ENCODE results near the gene MUSTN1. TPM values are rescaled to one million over a fixed set of nuclear protein-coding genes. Genes with fewer than 3 reads are reported as not detected.
A peak's percentile ranks its signal among the peaks of the same experiment; 100 is the strongest.

Gene MUSTN1
- polyA plus RNA-seq, 2 donors: 7.0 to 13.1 TPM

GRCh38 chr3:52846432-52846965 lies 11.7 kb upstream of the MUSTN1 start:
- WGBS, 2 donors: 74 to 75% methylated on average over 15 of the region's 15 CpGs
- Histone ChIP-seq H3K4me1 (ENCODE audit: control insufficient read depth in 2 of 2, insufficient read depth in 2 of 2, low read length in 1 of 2) (peaks cover 3 to 4% of the 10 kb centered on the region in 2 donors), H3K27me3 (ENCODE audit: control insufficient read depth in 1 of 2, insufficient read depth in 2 of 2, low read length in 2 of 2) (no peaks in the 10 kb centered on the region), H3K27ac (ENCODE audit: low read depth in 2 of 2, low read length in 1 of 2) (peak overlapping the region in 1 of 2 donors; percentile 64), H3K9me3 (ENCODE audit: control insufficient read depth in 2 of 2, insufficient read depth in 1 of 2, low read depth in 1 of 2, low read length in 1 of 2) (no peaks in the 10 kb centered on the region), H3K4me3 (ENCODE audit: low read depth in 1 of 2, low read length in 2 of 2) (no peak overlapping the region), H3K36me3 (ENCODE audit: control insufficient read depth in 2 of 2, insufficient read depth in 2 of 2, low read length in 1 of 2) (peaks cover 13 to 27% of the 10 kb centered on the region in 2 donors)

- peaks cover 10 to 26% of the 10 kb centered on the region in 2 donors for H3K36me3 ChIP-seq (ENCODE audit: control insufficient read depth in 2 of 2, insufficient read depth in 2 of 2, low read length in 1 of 2)
- H3K27ac ChIP-seq (ENCODE audit: low read depth in 2 of 2, low read length in 1 of 2): peak overlapping the region; percentile 64 to 80
- no peaks in the 10 kb centered on the region for H3K9me3 ChIP-seq (ENCODE audit: control insufficient read depth in 2 of 2, insufficient read depth in 1 of 2, low read depth in 1 of 2, low read length in 1 of 2)
- H3K27me3 ChIP-seq (ENCODE audit: control insufficient read depth in 1 of 2, insufficient read depth in 2 of 2, low read length in 2 of 2): no peaks in the 10 kb centered on the region
- H3K4me1 ChIP-seq (ENCODE audit: control insufficient read depth in 2 of 2, insufficient read depth in 2 of 2, low read length in 1 of 2): peaks cover 3 to 4% of the 10 kb centered on the region in 2 donors
- 72% methylated on average over 7 of the region's 7 CpGs for WGBS, 2 donors
- H3K4me3 ChIP-seq (ENCODE audit: low read depth in 1 of 2, low read length in 2 of 2): no peak overlapping the region
Observed at GRCh38 chr3:52845691-52846431, 11.0 kb upstream of the MUSTN1 start.

GRCh38 chr3:52845157-52845556 lies 10.3 kb upstream of the MUSTN1 start:
- peaks cover 12 to 27% of the 10 kb centered on the region in 2 donors for H3K36me3 ChIP-seq (ENCODE audit: control insufficient read depth in 2 of 2, insufficient read depth in 2 of 2, low read length in 1 of 2)
- no peaks in the 10 kb centered on the region for H3K27me3 ChIP-seq (ENCODE audit: control insufficient read depth in 1 of 2, insufficient read depth in 2 of 2, low read length in 2 of 2)
- H3K9me3 ChIP-seq (ENCODE audit: control insufficient read depth in 2 of 2, insufficient read depth in 1 of 2, low read depth in 1 of 2, low read length in 1 of 2): no peaks in the 10 kb centered on the region
- no peak overlapping the region for H3K4me3 ChIP-seq (ENCODE audit: low read depth in 1 of 2, low read length in 2 of 2)
- 45 to 48% methylated on average over 6 of the region's 6 CpGs for WGBS, 2 donors
- peak overlapping the region; percentile 64 to 80 for H3K27ac ChIP-seq (ENCODE audit: low read depth in 2 of 2, low read length in 1 of 2)
- peaks cover 3 to 4% of the 10 kb centered on the region in 2 donors for H3K4me1 ChIP-seq (ENCODE audit: control insufficient read depth in 2 of 2, insufficient read depth in 2 of 2, low read length in 1 of 2)

GRCh38 chr3:52844290-52844975 lies 9.6 kb upstream of the MUSTN1 start:
- H3K36me3 ChIP-seq (ENCODE audit: control insufficient read depth in 2 of 2, insufficient read depth in 2 of 2, low read length in 1 of 2): peaks cover 12 to 25% of the 10 kb centered on the region in 2 donors
- H3K27me3 ChIP-seq (ENCODE audit: control insufficient read depth in 1 of 2, insufficient read depth in 2 of 2, low read length in 2 of 2): no peaks in the 10 kb centered on the region
- H3K4me1 ChIP-seq (ENCODE audit: control insufficient read depth in 2 of 2, insufficient read depth in 2 of 2, low read length in 1 of 2): peaks cover 3 to 4% of the 10 kb centered on the region in 2 donors
- no peak overlapping the region for H3K4me3 ChIP-seq (ENCODE audit: low read depth in 1 of 2, low read length in 2 of 2)
- 81 to 84% methylated on average over 18 of the region's 18 CpGs for WGBS, 2 donors
- no peaks in the 10 kb centered on the region for H3K9me3 ChIP-seq (ENCODE audit: control insufficient read depth in 2 of 2, insufficient read depth in 1 of 2, low read depth in 1 of 2, low read length in 1 of 2)
- peak overlapping the region; percentile 25 to 61 for H3K27ac ChIP-seq (ENCODE audit: low read depth in 2 of 2, low read length in 1 of 2)

- Histone ChIP-seq H3K4me1 (ENCODE audit: control insufficient read depth in 2 of 2, insufficient read depth in 2 of 2, low read length in 1 of 2) (peaks cover 0 to 4% of the 10 kb centered on the region in 2 donors), H3K36me3 (ENCODE audit: control insufficient read depth in 2 of 2, insufficient read depth in 2 of 2, low read length in 1 of 2) (peaks cover 6 to 22% of the 10 kb centered on the region in 2 donors), H3K27ac (ENCODE audit: low read depth in 2 of 2, low read length in 1 of 2) (peak overlapping the region; percentile 5 to 60), H3K27me3 (ENCODE audit: control insufficient read depth in 1 of 2, insufficient read depth in 2 of 2, low read length in 2 of 2) (no peaks in the 10 kb centered on the region), H3K9me3 (ENCODE audit: control insufficient read depth in 2 of 2, insufficient read depth in 1 of 2, low read depth in 1 of 2, low read length in 1 of 2) (no peaks in the 10 kb centered on the region), H3K4me3 (ENCODE audit: low read depth in 1 of 2, low read length in 2 of 2) (no peak overlapping the region)
- 85 to 94% methylated on average over 2 of the region's 2 CpGs for WGBS, 2 donors
Observed at GRCh38 chr3:52843881-52844280, 9.1 kb upstream of the MUSTN1 start.

- Histone ChIP-seq H3K4me3 (ENCODE audit: low read depth in 1 of 2, low read length in 2 of 2) (no peak overlapping the region), H3K9me3 (ENCODE audit: control insufficient read depth in 2 of 2, insufficient read depth in 1 of 2, low read depth in 1 of 2, low read length in 1 of 2) (no peaks in the 10 kb centered on the region), H3K4me1 (ENCODE audit: control insufficient read depth in 2 of 2, insufficient read depth in 2 of 2, low read length in 1 of 2) (peaks cover 2 to 4% of the 10 kb centered on the region in 2 donors), H3K36me3 (ENCODE audit: control insufficient read depth in 2 of 2, insufficient read depth in 2 of 2, low read length in 1 of 2) (peaks cover 6 to 21% of the 10 kb centered on the region in 2 donors), H3K27ac (ENCODE audit: low read depth in 2 of 2, low read length in 1 of 2) (peak overlapping the region; percentile 12 to 60), H3K27me3 (ENCODE audit: control insufficient read depth in 1 of 2, insufficient read depth in 2 of 2, low read length in 2 of 2) (no peaks in the 10 kb centered on the region)
- WGBS, 2 donors: 53 to 71% methylated on average over 20 of the region's 20 CpGs
Observed at GRCh38 chr3:52843108-52843865, 8.5 kb upstream of the MUSTN1 start.

- Histone ChIP-seq H3K27me3 (ENCODE audit: control insufficient read depth in 1 of 2, insufficient read depth in 2 of 2, low read length in 2 of 2) (no peaks in the 10 kb centered on the region), H3K4me1 (ENCODE audit: control insufficient read depth in 2 of 2, insufficient read depth in 2 of 2, low read length in 1 of 2) (peaks cover 2 to 4% of the 10 kb centered on the region in 2 donors), H3K9me3 (ENCODE audit: control insufficient read depth in 2 of 2, insufficient read depth in 1 of 2, low read depth in 1 of 2, low read length in 1 of 2) (no peaks in the 10 kb centered on the region), H3K36me3 (ENCODE audit: control insufficient read depth in 2 of 2, insufficient read depth in 2 of 2, low read length in 1 of 2) (peaks cover 6 to 17% of the 10 kb centered on the region in 2 donors), H3K4me3 (ENCODE audit: low read depth in 1 of 2, low read length in 2 of 2) (no peak overlapping the region), H3K27ac (ENCODE audit: low read depth in 2 of 2, low read length in 1 of 2) (no peak overlapping the region)
- 67 to 69% methylated on average over 7 of the region's 7 CpGs for WGBS, 2 donors
Observed at GRCh38 chr3:52842424-52842823, 7.6 kb upstream of the MUSTN1 start.

- no peak overlapping the region for H3K4me3 ChIP-seq (ENCODE audit: low read depth in 1 of 2, low read length in 2 of 2)
- no peaks in the 10 kb centered on the region for H3K27me3 ChIP-seq (ENCODE audit: control insufficient read depth in 1 of 2, insufficient read depth in 2 of 2, low read length in 2 of 2)
- H3K9me3 ChIP-seq (ENCODE audit: control insufficient read depth in 2 of 2, insufficient read depth in 1 of 2, low read depth in 1 of 2, low read length in 1 of 2): no peaks in the 10 kb centered on the region
- H3K4me1 ChIP-seq (ENCODE audit: control insufficient read depth in 2 of 2, insufficient read depth in 2 of 2, low read length in 1 of 2): peaks cover 2 to 4% of the 10 kb centered on the region in 2 donors
- H3K36me3 ChIP-seq (ENCODE audit: control insufficient read depth in 2 of 2, insufficient read depth in 2 of 2, low read length in 1 of 2): peaks cover 6 to 17% of the 10 kb centered on the region in 2 donors
- 78 to 82% methylated on average over 12 of the region's 12 CpGs for WGBS, 2 donors
- H3K27ac ChIP-seq (ENCODE audit: low read depth in 2 of 2, low read length in 1 of 2): no peak overlapping the region
Observed at GRCh38 chr3:52841981-52842340, 7.1 kb upstream of the MUSTN1 start.

All from esophagus (tissue), 2 donors.